Measurements from ENCODE around the gene ASB10.

The ASB10 gene

GRCh38 chr7:151134743-151135524 is 52.1 kb downstream of the ASB10 start:
- no peak for DNase-seq

GRCh38 chr7:151133986-151134742 is 52.9 kb downstream of the ASB10 start:
- DNase-seq, result no peak

GRCh38 chr7:151133266-151133985 is 53.6 kb downstream of the ASB10 start:
- no peak for DNase-seq

- DNase-seq, result no peak
Measured at GRCh38 chr7:151132461-151133205, 54.4 kb downstream of the ASB10 start.

- no peak for DNase-seq
Measured at GRCh38 chr7:151131592-151132293, 55.3 kb downstream of the ASB10 start.

- no peak for DNase-seq
Measured at GRCh38 chr7:151131224-151131591, 55.8 kb downstream of the ASB10 start.

GRCh38 chr7:151130741-151131157 is 56.3 kb downstream of the ASB10 start:
- no peak for DNase-seq

- DNase-seq, result no peak
Measured at GRCh38 chr7:151129960-151130591, 57.0 kb downstream of the ASB10 start.

GRCh38 chr7:151129117-151129959 is 57.7 kb downstream of the ASB10 start:
- DNase-seq, result no peak

- no peak for DNase-seq
Measured at GRCh38 chr7:151128716-151129115, 58.3 kb downstream of the ASB10 start.

- DNase-seq, result no peak
Measured at GRCh38 chr7:151128144-151128543, 58.9 kb downstream of the ASB10 start.

- DNase-seq, result no peak
Measured at GRCh38 chr7:151126491-151127137, 60.4 kb downstream of the ASB10 start.

GRCh38 chr7:151125846-151126481 is 61.1 kb downstream of the ASB10 start:
- DNase-seq, result no peak

All from T1000 (cell line).